A549 (cell line): Measurements from ENCODE around the gene SLIT1. TPM values are rescaled to one million over a fixed set of nuclear protein-coding genes. Genes with fewer than 3 reads are reported as not detected.

Experiments used
- ATAC-seq, 2 experiments: fragments of 200-7000 bp in 1 of 2; fragments of >200 bp in 1 of 2; cut with Nextera tagmentation in 1 of 2; cut with Tn5 transposase in 1 of 2; 3 replicates each; pipeline versions ENCODE4 v1.8.0 to v1.9.1; 2018 to 2020; ENCODE audit warnings: mild to moderate bottlenecking in 1 of 2, moderate library complexity in 1 of 2
- CTCF ChIA-PET: fragments of 300-600 bp; sonication (Branson Sonifier 250); formaldehyde crosslinking; extraction: SDS; loops from one replicate; lab custom pipeline; 2021; ENCODE audit warnings: antibody characterized with exemption, inconsistent platforms; lab: Yijun Ruan, JAX
- POLR2A ChIA-PET: fragments of 350-600 bp; formaldehyde crosslinking; extraction: SDS; loops from one replicate; lab custom pipeline; 2021; ENCODE audit warnings: antibody characterized with exemption, inconsistent platforms; lab: Yijun Ruan, JAX
- DNase-seq, 2 experiments: peaks; one replicate each; pipeline versions ENCODE4 v3.0.0 to v3.0.0-alpha.2; 2011 to 2016; ENCODE audit warnings: low read depth in 1 of 2, low spot score in 1 of 2
- FAIRE-seq: peaks from 2 replicates; lab custom pipeline; 2011; peaks lifted over from hg19 to GRCh38; lab: Jason Lieb, UNC
- H3K27ac ChIP-seq, 2 experiments: fragments of >200 bp; sonication (Bioruptor Twin); formaldehyde crosslinking; 3 replicates each; pipeline ENCODE4 v1.5.1; 2016 to 2017
- H3K4me1 ChIP-seq: fragments of >200 bp; sonication (Bioruptor Twin); formaldehyde crosslinking; 3 replicates; pipeline ENCODE4 v1.6.1; 2016
- H3K4me2 ChIP-seq: fragments of >200 bp; sonication (Bioruptor Twin); formaldehyde crosslinking; 3 replicates; pipeline ENCODE4 v1.6.1; 2016
- H3K4me3 ChIP-seq: fragments of >200 bp; sonication (Bioruptor Twin); formaldehyde crosslinking; 3 replicates; pipeline ENCODE4 v1.5.1; 2016
- H3K9me3 ChIP-seq: fragments of >200 bp; sonication (Bioruptor Twin); formaldehyde crosslinking; 3 replicates; pipeline ENCODE4 v1.6.1; 2016
- CEBPB ChIP-seq, 2 experiments: fragments of >200 bp in 1 of 2; sonication (Bioruptor Twin) in 1 of 2; formaldehyde crosslinking in 1 of 2; IDR thresholded peaks; 2 replicates each; pipeline ENCODE4 v1.6.1; 2012 to 2016
- ELK1 ChIP-seq: fragments of 150-350 bp; IDR thresholded peaks from 2 replicates; pipeline ENCODE4 v1.6.1; 2014; ENCODE audit warnings: low read depth, mild to moderate bottlenecking, low read length
- FOSL2 ChIP-seq, 2 experiments: fragments of 450-650 bp in 1 of 2; fragments of >200 bp in 1 of 2; sonication (Bioruptor Twin) in 1 of 2; formaldehyde crosslinking; IDR thresholded peaks; 2 replicates each; pipeline versions ENCODE4 v1.5.0 to v1.6.1; 2016 to 2020; ENCODE audit warnings: mild to moderate bottlenecking in 1 of 2, moderate library complexity in 1 of 2
- HDAC2 ChIP-seq: fragments of 200-600 bp; sonication (generic); IDR thresholded peaks from 2 replicates; pipeline ENCODE4 v1.6.1; 2016
- HEYL ChIP-seq: fragments of 250-450 bp; sonication (Bioruptor Pico); IDR thresholded peaks from 2 replicates; pipeline ENCODE4 v1.8.0; 2021; ENCODE audit warnings: mild to moderate bottlenecking, moderate library complexity
- POLR2A ChIP-seq: IDR thresholded peaks from 2 replicates; pipeline ENCODE4 v1.6.1; 2012; ENCODE audit warnings: mild to moderate bottlenecking, low read length
- POLR2AphosphoS2 ChIP-seq: conservative IDR thresholded peaks from 2 replicates; pipeline ENCODE4 v1.6.1; 2012; ENCODE audit warnings: low read length, improper control_type of control experiment, inconsistent platforms
- RAD21 ChIP-seq, 2 experiments: fragments of >200 bp in 1 of 2; sonication (Bioruptor Twin) in 1 of 2; formaldehyde crosslinking in 1 of 2; IDR thresholded peaks in 1 of 2; conservative IDR thresholded peaks in 1 of 2; 2 replicates in 1 of 2; 3 replicates in 1 of 2; pipeline ENCODE4 v1.6.1; 2012 to 2018; ENCODE audit warnings: inconsistent platforms in 1 of 2
- REST ChIP-seq: fragments of 200-600 bp; sonication (generic); IDR thresholded peaks from 2 replicates; pipeline ENCODE4 v1.6.1; 2016; ENCODE audit warnings: antibody characterized with exemption, mild to moderate bottlenecking, moderate library complexity
- RFX5 ChIP-seq: fragments of 450-650 bp; IDR thresholded peaks from 2 replicates; pipeline ENCODE4 v1.7.1; 2014; ENCODE audit warnings: antibody characterized with exemption, mild to moderate bottlenecking, moderate library complexity
- SMC3 ChIP-seq: fragments of >200 bp; sonication (Bioruptor Twin); formaldehyde crosslinking; IDR thresholded peaks from 3 replicates; pipeline ENCODE4 v1.6.1; 2018; ENCODE audit warnings: inconsistent platforms
- WGBS: methylation state at CpG from one replicate; pipeline ENCODE4 v1.1.6; 2017; ENCODE audit errors: missing lambda C conversion rate; 5-methylcytosine and 5-hydroxymethylcytosine counted together
- polyA plus RNA-seq, 4 experiments: library from polyadenylated mRNA; depleted of rRNA in 3 of 4; stranded (reverse); fragments of >200 nt; fragmentation: RNase III in 1 of 4; extraction: RNeasy Plus Mini Kit Qiagen cat#74134 plus additional on column Dnase treatment in 1 of 4; gene quantifications; 2 replicates in 3 of 4; 3 replicates in 1 of 4; pipeline ENCODE4 v1.2.3, GENCODE V29; 2011 to 2017

Gene SLIT1
- polyA plus RNA-seq, 2 of the 4 experiments (the other 2 are of a cell fraction), result 0.05 to 0.09 TPM

GRCh38 chr10:97003151-97003803 is 182.5 kb downstream of the SLIT1 start:
- DNase-seq (no peak), ATAC-seq (no peak), FAIRE-seq (no peak)
- Histone ChIP-seq H3K9me3 (peaks cover 10% of the 10 kb centered on the region; the same call in 2 of the 3 replicates), H3K4me3 (no peak overlapping the region), H3K27ac (no peak overlapping the region)
- ChIA-PET CTCF (interaction anchor here (0.9 to 4.1 kb wide), 5 partner anchors 9 to 203 kb away, joined by 3 to 20 read pairs (median 5); no protein-coding TSS in a partner anchor), POLR2A (no interaction called here)
- TF ChIP-seq SMC3 (no peak), REST (no peak), FOSL2 (IDR thresholded peaks at IDR 0.05) (no peak), FOSL2 (CRISPR knock-in tag; IDR thresholded peaks at IDR 0.05) (no peak), POLR2AphosphoS2 (no peak), HDAC2 (no peak)
- TF ChIP-seq, all 56 proteins: peak for 0
- Histone ChIP-seq H3K4me1 (peaks cover 12% of the 10 kb centered on the region), H3K4me2 (no peak overlapping the region)
- WGBS, result 84% methylated on average over 12 of the region's 13 CpGs

GRCh38 chr10:97002670-97003069 is 183.1 kb downstream of the SLIT1 start:
- no peak overlapping the region for H3K4me3 ChIP-seq
- DNase-seq (no peak), FAIRE-seq (no peak), ATAC-seq (no peak)
- peaks cover 12% of the 10 kb centered on the region for H3K4me1 ChIP-seq
- ChIA-PET POLR2A (no interaction called here), CTCF (interaction anchor here (0.9 to 4.1 kb wide), 3 partner anchors 8 to 203 kb away, joined by 3 to 20 read pairs (median 5); no protein-coding TSS in a partner anchor)
- no peak for TF ChIP-seq POLR2A
- TF ChIP-seq REST, result no peak
- no peak for TF ChIP-seq HEYL
- no peak for TF ChIP-seq RAD21 (conservative IDR thresholded peaks at IDR 0.05 in 1 of 2, IDR thresholded peaks at IDR 0.05 in 1 of 2)
- TF ChIP-seq ELK1, result no peak
- no peak for TF ChIP-seq CEBPB (IDR thresholded peaks at IDR 0.05)
- TF ChIP-seq RFX5, result no peak
- H3K9me3 ChIP-seq, result peaks cover 7% of the 10 kb centered on the region; the same call in 2 of the 3 replicates
- no peak overlapping the region for H3K4me2 ChIP-seq
- 94% methylated on average over 6 of the region's 16 CpGs for WGBS
- no peak overlapping the region for H3K27ac ChIP-seq
